GM10266 (cell line): ENCODE results near the gene RAP2B.

Source experiments
- DNase-seq: peaks from one replicate; pipeline ENCODE4 v3.0.0; 2012; ENCODE audit errors: extremely low spot score
- CTCF ChIP-seq: IDR thresholded peaks from 2 replicates; pipeline ENCODE4 v1.5.1; 2012; ENCODE audit warnings: mild to moderate bottlenecking, low read depth; ENCODE audit not compliant: control insufficient read depth, insufficient read depth; ENCODE audit errors: missing control alignments

The RAP2B gene

DNA sequence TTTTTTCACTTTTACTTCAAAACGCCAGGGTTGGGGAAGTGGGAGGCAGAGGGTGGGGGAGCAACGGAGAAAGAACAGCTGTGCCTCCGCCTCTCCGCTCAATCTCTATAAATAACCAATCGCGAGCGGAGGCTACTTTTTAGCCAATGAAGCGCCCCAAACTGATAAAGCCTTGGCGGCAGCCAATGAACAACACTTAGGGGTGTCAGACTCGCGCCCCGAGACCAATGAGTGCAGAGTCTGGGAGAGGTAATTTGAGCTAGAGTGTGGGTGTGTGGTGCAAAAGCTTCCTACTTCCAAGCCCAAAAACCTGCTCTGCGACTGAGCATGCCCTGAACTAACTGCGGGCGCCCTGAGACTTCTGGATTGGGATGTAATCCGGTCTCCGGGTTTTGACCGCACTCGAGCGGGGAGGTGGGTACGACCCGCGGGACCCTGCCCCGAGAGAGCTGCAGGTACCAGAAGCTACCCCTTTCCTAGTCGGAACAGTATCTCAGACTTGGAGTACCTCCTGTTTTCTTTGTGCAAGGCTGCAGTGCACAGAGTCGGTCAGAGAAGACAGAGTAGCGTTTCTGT is 800 bp upstream of the RAP2B start:
- TF ChIP-seq CTCF, result no peak
- peak; percentile 97 for DNase-seq

DNA sequence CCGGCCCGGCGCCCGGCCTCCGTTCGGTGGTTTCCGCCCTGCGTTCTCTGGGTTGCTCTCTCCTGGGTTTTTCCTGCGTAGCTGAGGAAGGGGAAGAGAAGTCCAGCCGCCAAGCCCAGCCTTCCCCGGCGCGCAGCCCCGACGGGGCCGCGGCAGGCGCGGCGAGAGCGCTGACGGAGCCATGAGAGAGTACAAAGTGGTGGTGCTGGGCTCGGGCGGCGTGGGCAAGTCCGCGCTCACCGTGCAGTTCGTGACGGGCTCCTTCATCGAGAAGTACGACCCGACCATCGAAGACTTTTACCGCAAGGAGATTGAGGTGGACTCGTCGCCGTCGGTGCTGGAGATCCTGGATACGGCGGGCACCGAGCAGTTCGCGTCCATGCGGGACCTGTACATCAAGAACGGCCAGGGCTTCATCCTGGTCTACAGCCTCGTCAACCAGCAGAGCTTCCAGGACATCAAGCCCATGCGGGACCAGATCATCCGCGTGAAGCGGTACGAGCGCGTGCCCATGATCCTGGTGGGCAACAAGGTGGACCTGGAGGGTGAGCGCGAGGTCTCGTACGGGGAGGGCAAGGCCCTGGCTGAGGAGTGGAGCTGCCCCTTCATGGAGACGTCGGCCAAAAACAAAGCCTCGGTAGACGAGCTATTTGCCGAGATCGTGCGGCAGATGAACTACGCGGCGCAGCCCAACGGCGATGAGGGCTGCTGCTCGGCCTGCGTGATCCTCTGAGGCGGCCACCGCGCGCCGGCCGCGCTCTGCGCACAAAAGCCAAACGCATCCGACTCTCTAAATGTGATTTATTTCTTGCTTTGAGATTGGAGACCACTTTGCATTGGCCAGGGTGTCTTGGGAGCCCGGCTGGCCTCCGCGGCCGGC is 727 bp downstream of the RAP2B start:
- DNase-seq, result peak; percentile 47
- TF ChIP-seq CTCF, result no peak

DNA sequence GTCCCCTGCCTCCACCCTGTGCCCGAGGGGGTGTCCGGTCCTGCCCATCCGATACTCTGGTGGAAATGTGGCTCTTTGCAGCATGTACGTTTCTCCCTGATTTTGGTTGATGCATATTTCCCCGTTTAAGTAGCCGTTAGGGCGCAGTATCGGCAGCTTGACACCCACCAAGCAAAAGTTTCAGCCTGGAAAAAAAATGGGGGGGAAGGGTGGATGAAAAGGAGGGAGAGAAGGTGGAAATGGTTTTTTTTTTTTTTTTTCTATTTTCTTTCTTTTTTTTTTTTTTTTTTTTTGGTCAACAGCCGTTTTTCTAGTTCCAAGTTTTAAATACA is 1.3 kb downstream of the RAP2B start:
- DNase-seq, result no peak
- TF ChIP-seq CTCF, result no peak

DNA sequence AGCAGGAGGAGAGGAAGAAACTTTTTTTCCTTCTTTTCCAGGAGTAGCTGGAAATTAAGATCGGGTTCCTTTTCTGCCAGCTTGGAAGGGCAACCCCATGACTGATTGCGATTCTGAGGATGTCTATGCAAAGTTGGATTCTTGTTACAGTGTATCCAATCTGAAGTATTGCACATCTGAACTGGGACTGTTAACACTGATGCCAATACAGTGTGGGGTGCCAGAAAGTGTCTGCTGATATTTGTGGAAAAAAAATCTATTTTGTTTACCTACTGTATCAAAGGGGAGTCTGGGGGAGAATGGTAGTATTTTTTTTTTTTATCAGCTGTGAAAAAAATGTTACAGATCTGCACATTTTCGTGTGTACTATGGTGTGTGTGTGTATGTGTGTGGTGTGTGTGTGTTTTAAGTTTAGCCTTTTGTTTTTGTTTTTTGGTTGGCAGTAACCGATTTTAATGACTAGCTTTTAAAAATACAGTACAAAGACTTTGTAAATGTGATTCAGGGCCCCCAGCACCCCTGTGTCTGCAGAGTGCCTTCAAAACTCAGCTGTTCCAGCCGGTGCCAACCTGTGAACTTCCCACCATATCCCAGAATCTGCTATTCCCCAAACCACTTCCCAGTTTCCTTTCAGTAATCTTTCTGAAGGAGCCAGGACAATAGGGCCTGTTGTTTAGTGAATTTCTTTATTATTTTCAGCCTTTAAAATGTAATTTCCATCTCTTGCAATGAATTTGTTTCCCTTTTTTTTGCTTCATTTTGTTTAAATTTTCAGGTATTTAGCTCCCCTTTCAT is 1.9 kb downstream of the RAP2B start:
- no peak for DNase-seq
- no peak for TF ChIP-seq CTCF

DNA sequence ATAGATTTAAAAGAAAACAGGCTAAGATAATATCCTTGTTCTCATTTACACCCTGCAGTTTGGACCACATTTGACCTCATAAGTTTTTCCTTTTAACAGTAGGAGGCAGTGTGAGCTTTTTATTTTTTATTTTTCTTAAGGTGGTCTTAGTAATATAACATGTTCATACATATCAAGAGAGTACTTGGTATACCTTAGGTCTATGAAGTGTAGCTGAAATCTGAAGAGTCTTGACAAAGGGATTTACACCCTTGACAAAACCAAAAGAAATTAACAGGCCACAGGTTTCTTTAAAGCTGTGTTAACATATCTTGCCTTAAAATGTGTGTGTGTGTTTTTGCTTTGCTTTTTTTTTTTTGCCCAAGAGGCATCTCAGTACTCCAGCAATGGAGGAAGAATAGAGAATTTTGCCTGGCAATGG is 3.2 kb downstream of the RAP2B start:
- no peak for DNase-seq
- peak; percentile 21 for TF ChIP-seq CTCF

GRCh38 chr3:153166206-153166605 is 4.2 kb downstream of the RAP2B start:
- no peak for TF ChIP-seq CTCF
- DNase-seq, result no peak
